H1 (cell line): ENCODE measurements around the gene C14orf119. TPM values are rescaled to one million over a fixed set of nuclear protein-coding genes. Genes with fewer than 3 reads are reported as not detected.

ENCODE experiments used
- E2F6 ChIP-seq: IDR thresholded peaks from 2 replicates; pipeline ENCODE4 v1.6.1; 2012; ENCODE audit warnings: inconsistent platforms
- KDM5A ChIP-seq: fragments of 200-600 bp; IDR thresholded peaks from 2 replicates; pipeline ENCODE4 v1.7.1; 2012; ENCODE audit warnings: mild to moderate bottlenecking, low read length, inconsistent platforms, mixed read lengths
- MAX ChIP-seq: IDR thresholded peaks from 2 replicates; pipeline ENCODE4 v1.6.1; 2012; ENCODE audit warnings: inconsistent platforms
- SAP30 ChIP-seq: fragments of 300-600 bp; sonication (generic); IDR thresholded peaks from 2 replicates; pipeline ENCODE4 v1.7.1; 2012; ENCODE audit warnings: low read length, moderate library complexity, mild to moderate bottlenecking, inconsistent platforms; ENCODE audit not compliant: insufficient read depth, insufficient replicate concordance
- SIN3A ChIP-seq, 2 experiments: IDR thresholded peaks in 1 of 2; conservative IDR thresholded peaks in 1 of 2; 2 replicates each; pipeline ENCODE4 v1.6.1; 2011 to 2012; ENCODE audit warnings: low read length in 2 of 2, improper control_type of control experiment in 1 of 2, low read depth in 1 of 2, mild to moderate bottlenecking in 1 of 2
- polyA plus RNA-seq, 7 experiments: library from polyadenylated mRNA; depleted of rRNA in 3 of 7; stranded (reverse) in 5 of 7; unstranded in 2 of 7; fragments of >200 nt in 5 of 7; fragments of 200-250 nt in 2 of 7; gene quantifications; 1 replicate in 5 of 7; 2 replicates in 1 of 7; 4 replicates in 1 of 7; pipeline versions ENCODE4 v1.2.1 to v1.2.3, GENCODE V29; 2011 to 2013; ENCODE audit warnings: missing spikeins in 2 of 7, mixed read lengths in 2 of 7
- total RNA-seq: library from RNA; stranded (reverse); fragmentation: NEBNext Ultra II Directional; extraction: Animal tissue kit (Norgen Biotek cat#: 25700); gene quantifications from 2 replicates; pipeline ENCODE4 v1.2.1, GENCODE V29; 2021

The C14orf119 gene
- total and polyA plus RNA-seq, 2 of the 8 experiments (the other 6 are each of a cell fraction or from before 2014, with no cell fraction given), result 78.1 to 94.0 TPM

GRCh38 chr14:23110579-23111365 lies 15.5 kb downstream of the C14orf119 start (continued):
- no peak for TF ChIP-seq KDM5A
- TF ChIP-seq MAX, result no peak
- no peak for TF ChIP-seq SAP30
- no peak for TF ChIP-seq E2F6
- no peak for TF ChIP-seq SIN3A (conservative IDR thresholded peaks at IDR 0.05 in 1 of 2, IDR thresholded peaks at IDR 0.05 in 1 of 2; ENCODE audit: low read depth in 1 of 2, low read length in 2 of 2)
